ENCODE results near the gene TSPAN9.

TSPAN9 gene

GRCh38 chr12:3144495-3144894 lies 67.3 kb downstream of the TSPAN9 start:
- TF ChIP-seq CTCF (IDR thresholded peaks at IDR 0.05; ENCODE audit: low read length) (no peak), EZH2 (IDR thresholded peaks at IDR 0.05; ENCODE audit: borderline replicate concordance, low read length) (no peak)
- no peak overlapping the region for H2AFZ ChIP-seq (ENCODE audit: low read length)
- H3F3A ChIP-seq (ENCODE audit: insufficient read depth, low read length), result no peaks in the 10 kb centered on the region
- no peaks in the 10 kb centered on the region for H3K36me3 ChIP-seq (ENCODE audit: insufficient read depth, low read length)
- no peaks in the 10 kb centered on the region for H3K4me1 ChIP-seq (ENCODE audit: insufficient read depth, low read length, severe bottlenecking)
- no peaks in the 10 kb centered on the region for H4K20me1 ChIP-seq (ENCODE audit: insufficient read depth, low read length)
- no peaks in the 10 kb centered on the region for H3K9me2 ChIP-seq (ENCODE audit: low read depth, low read length)
- H3K4me2 ChIP-seq (ENCODE audit: low read length), result no peak overlapping the region
- H3K27ac ChIP-seq (ENCODE audit: low read depth, low read length, poor library complexity, severe bottlenecking), result no peak overlapping the region
- no peak overlapping the region for H3K4me3 ChIP-seq (ENCODE audit: low read depth, low read length, poor library complexity, severe bottlenecking)
- H3K27me3 ChIP-seq (ENCODE audit: insufficient read depth, low read length), result peaks cover 25% of the 10 kb centered on the region; the same call in 1 of the 2 replicates
- H3K79me2 ChIP-seq (ENCODE audit: insufficient read depth, low read length), result no peaks in the 10 kb centered on the region
- H3K9ac ChIP-seq (ENCODE audit: low read length), result no peak overlapping the region
- no peaks in the 10 kb centered on the region for H3K9me3 ChIP-seq (ENCODE audit: low read length)

DNA sequence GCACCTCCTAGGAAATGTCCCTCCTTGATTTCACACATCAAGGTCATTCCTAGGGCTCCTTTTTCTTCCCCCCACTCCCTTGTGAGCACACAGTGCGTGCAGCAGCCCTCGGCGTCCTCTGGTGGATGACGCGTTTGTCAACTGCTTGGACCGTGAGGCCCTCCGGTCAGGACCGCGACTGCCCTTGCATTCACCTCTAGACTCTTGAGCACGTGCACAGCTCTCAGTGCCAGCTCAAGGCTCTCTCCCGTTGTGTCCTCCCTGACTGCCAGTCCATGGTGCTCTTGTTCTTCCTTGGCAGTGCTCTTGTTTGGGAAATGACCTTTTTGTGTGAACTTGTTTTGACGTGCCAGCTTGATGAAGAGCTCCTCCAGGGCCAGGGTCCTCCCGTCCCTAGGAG lies 67.9 kb downstream of the TSPAN9 start:
- H4K20me1 ChIP-seq (ENCODE audit: insufficient read depth, low read length), result no peaks in the 10 kb centered on the region
- H3K27ac ChIP-seq (ENCODE audit: low read depth, low read length, poor library complexity, severe bottlenecking), result no peak overlapping the region
- H3K4me3 ChIP-seq (ENCODE audit: low read depth, low read length, poor library complexity, severe bottlenecking), result no peak overlapping the region
- H3K4me2 ChIP-seq (ENCODE audit: low read length), result no peak overlapping the region
- no peaks in the 10 kb centered on the region for H3F3A ChIP-seq (ENCODE audit: insufficient read depth, low read length)
- H3K36me3 ChIP-seq (ENCODE audit: insufficient read depth, low read length), result no peaks in the 10 kb centered on the region
- H3K9ac ChIP-seq (ENCODE audit: low read length), result no peak overlapping the region
- TF ChIP-seq EZH2 (IDR thresholded peaks at IDR 0.05; ENCODE audit: borderline replicate concordance, low read length) (no peak), CTCF (IDR thresholded peaks at IDR 0.05; ENCODE audit: low read length) (no peak)
- no peak overlapping the region for H2AFZ ChIP-seq (ENCODE audit: low read length)
- H3K9me3 ChIP-seq (ENCODE audit: low read length), result no peaks in the 10 kb centered on the region
- H3K27me3 ChIP-seq (ENCODE audit: insufficient read depth, low read length), result peaks cover 30% of the 10 kb centered on the region; the same call in 1 of the 2 replicates
- no peaks in the 10 kb centered on the region for H3K79me2 ChIP-seq (ENCODE audit: insufficient read depth, low read length)
- no peaks in the 10 kb centered on the region for H3K9me2 ChIP-seq (ENCODE audit: low read depth, low read length)
- H3K4me1 ChIP-seq (ENCODE audit: insufficient read depth, low read length, severe bottlenecking), result no peaks in the 10 kb centered on the region

DNA sequence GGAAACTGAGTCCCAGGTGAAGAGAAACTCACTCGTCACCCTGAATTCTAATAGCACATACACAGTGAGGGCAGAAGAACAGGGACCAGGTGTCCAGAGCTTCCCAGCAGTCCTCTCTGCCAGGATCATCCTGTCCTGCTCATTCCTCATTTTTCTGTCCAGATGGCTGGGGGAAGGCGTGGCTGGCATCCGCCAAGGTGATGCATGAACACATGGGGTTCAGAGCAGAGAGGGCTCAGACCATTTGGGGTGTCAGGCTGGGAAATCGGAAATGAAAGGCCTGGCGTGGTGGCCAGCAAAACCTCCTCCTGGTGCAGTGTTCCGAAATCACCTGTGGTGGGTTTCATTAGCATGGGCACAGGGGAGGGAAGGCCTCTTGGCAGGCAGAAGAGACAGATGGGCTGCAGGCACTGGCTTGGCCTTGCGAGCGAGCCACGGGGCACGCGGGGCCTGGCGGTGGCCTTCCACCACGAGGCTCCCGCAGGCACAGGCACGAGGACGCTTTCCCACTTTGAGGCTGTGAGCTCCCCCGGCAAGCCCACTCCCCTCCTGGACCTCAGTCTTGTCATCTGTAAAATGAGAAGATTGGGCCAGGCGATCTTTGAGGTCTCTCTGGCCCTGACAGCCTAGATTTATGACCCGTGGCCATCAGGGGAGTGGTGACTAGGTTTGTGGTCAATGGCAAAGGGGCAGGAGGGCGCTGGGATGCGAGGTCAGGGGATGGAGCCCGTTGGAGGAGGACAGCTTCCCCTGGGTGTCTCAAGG lies 68.5 kb downstream of the TSPAN9 start:
- Histone ChIP-seq H3K4me2 (ENCODE audit: low read length) (no peak overlapping the region), H3K36me3 (ENCODE audit: insufficient read depth, low read length) (no peaks in the 10 kb centered on the region), H3F3A (ENCODE audit: insufficient read depth, low read length) (no peaks in the 10 kb centered on the region), H2AFZ (ENCODE audit: low read length) (no peak overlapping the region), H3K9me2 (ENCODE audit: low read depth, low read length) (no peaks in the 10 kb centered on the region), H3K27me3 (ENCODE audit: insufficient read depth, low read length) (peaks cover 36% of the 10 kb centered on the region; the same call in 1 of the 2 replicates), H3K4me1 (ENCODE audit: insufficient read depth, low read length, severe bottlenecking) (no peaks in the 10 kb centered on the region), H3K9ac (ENCODE audit: low read length) (no peak overlapping the region), H4K20me1 (ENCODE audit: insufficient read depth, low read length) (no peaks in the 10 kb centered on the region), H3K9me3 (ENCODE audit: low read length) (no peaks in the 10 kb centered on the region), H3K79me2 (ENCODE audit: insufficient read depth, low read length) (no peaks in the 10 kb centered on the region), H3K4me3 (ENCODE audit: low read depth, low read length, poor library complexity, severe bottlenecking) (no peak overlapping the region), H3K27ac (ENCODE audit: low read depth, low read length, poor library complexity, severe bottlenecking) (no peak overlapping the region)
- TF ChIP-seq CTCF (IDR thresholded peaks at IDR 0.05; ENCODE audit: low read length) (no peak), EZH2 (IDR thresholded peaks at IDR 0.05; ENCODE audit: borderline replicate concordance, low read length) (no peak)

All from OCI-LY1 (cell line).